NCI-H187 treated with DMSO at 0.1 percent for 48 hours (cell line): ENCODE results near the gene ZNF195.
A peak's percentile ranks its signal among the peaks of the same experiment; 100 is the strongest.
"Not testable (repeated sequence)": the region's sequence is repeated elsewhere in the genome, so short reads cannot be mapped to it uniquely, and the experiment has no call there.

ENCODE experiments used
- DNase-seq: peaks from one replicate; lab custom pipeline; 2025; lab: John Stamatoyannopoulos, UW

Gene ZNF195

DNA sequence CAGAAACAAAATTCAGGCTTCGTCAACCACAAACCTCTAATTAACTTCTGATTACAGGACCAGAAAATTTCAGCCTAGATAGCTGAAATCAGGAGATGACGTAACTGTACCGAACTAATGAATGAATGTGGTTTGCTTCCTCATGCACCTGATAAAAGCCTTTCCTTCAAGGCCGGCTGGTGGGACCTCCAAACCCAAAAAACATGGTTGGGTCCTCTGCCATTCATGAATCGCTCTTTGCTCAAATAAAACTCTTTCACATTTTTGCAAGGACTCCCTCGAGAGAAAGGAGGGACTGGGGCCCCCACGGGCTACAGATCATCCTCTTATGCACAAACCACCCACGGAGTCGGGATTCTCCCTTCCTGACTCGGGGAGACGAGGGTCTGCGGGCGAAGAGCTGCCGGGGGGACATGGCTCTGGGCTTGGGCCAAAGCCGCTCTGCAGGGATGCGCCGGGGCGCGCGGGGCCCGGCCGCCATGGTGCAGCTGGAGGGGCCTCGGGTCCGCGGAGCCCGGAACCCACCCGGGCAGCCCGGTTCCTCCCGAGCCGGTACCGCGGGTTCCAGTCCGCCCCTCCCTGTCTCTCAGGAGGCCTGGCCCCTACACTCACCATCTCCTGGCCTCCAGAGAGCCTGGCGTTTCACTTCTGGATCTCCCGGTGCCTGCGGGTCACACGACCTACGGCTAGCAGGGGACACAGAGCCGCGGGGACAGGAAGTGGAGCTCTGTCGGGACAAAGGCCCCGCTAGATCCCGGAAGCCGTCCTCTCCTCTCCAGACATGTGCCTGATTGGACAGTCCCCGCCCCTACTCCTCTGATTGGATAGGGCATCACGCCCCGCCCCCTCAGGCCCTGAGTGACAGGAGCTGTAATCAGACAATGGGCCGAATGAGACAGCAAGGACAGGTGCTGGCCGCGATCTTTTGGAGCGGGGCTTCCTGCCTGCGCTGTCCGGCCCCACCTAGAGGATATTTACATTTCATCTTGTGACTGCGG is at the start of gene ZNF195:
ZNF195 (minus strand) TSS at position 721 of the 998 bp plus-strand sequence; CDS start at position 615, 106 bp downstream.
- peak; percentile 97 for DNase-seq

DNA sequence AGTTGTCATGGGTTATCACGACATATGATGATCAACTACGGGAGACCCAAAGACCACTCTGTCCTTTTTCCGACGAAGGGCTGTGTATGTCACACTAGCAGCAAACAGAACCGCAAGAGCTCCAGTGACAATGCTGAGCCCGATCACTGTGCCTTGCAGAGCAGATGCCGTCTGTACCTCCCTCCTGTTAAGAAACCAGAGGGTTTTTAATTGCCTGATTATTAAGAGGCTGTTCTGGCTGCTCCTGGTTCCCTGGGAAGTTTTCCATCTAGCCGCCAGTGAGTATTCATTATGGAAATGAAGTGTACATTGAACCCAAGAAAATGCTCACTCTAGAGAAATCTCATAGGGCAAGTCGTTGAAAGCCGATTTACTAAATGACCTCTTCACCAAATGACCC is 49.1 kb upstream of the ZNF195 start:
- DNase-seq: not testable (repeated sequence)

DNA sequence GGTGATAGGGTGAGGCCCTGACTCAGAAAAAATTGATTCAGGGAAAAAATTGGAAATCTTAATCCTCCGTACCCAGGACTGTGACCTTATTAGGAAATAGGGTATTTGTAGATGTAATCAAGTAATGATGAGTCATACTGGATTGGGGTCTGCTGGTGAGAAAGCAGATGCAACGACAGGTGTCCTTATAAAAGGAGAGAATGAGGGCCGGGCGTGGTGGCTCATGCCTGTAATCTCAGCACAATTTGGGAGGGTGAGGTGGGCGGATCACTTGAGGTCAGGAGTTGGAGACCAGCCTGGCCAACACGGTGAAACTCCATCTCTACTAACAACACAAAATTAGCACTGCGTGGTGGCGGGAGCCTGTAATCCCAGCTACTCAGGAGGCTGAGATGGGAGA is 47.6 kb upstream of the ZNF195 start:
- not testable (repeated sequence) for DNase-seq

DNA sequence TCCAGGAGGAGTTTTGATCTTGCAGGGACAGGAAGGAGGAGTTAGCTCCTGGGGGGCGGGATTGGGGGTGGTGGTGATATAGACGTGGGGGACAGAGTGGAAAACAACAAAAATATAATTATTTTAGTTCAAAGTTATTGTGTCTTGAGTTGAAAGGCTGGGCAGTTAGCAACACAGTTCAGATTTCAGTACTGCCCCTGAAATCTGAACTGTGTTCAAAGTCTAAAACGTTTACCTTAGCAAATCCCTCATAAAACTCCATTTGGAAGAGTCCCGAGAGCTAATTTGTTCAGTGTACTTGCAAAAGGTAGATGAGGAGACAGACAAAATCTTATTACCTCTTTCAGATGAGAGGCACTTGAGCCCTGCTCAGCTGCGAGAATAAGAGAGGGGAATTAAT is 45.0 kb upstream of the ZNF195 start:
- DNase-seq: not testable (repeated sequence)

DNA sequence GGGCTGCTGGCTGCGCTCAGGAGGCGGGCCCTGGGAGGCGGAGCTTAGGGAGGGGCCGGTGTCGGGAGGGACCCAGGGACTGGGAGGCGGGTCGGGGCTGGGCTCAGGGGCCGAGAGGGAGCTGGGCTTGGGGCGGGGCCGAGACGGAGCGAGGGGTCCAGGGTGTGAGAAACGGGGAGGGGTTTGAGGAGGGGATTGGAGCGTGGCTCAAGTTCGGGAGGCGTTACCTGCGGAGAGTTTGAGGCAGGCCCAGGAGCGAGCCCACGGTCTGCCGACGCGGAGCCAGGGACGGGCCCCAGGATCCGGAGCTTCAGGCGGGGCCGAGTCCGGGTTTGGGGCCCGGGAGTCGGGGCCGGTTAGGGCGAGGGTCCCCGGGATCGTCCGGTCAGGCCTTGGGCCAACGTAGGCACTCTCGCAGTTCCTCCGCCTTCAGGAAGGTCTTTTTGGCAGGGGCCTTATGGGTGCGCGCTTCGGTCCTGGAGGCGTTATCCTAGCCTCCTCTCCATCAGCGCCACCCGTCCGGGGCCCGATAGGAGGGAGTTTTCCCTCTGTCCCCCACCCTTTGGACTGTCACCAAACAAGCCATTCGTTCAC is 44.3 kb upstream of the ZNF195 start:
- not testable (repeated sequence) for DNase-seq

DNA sequence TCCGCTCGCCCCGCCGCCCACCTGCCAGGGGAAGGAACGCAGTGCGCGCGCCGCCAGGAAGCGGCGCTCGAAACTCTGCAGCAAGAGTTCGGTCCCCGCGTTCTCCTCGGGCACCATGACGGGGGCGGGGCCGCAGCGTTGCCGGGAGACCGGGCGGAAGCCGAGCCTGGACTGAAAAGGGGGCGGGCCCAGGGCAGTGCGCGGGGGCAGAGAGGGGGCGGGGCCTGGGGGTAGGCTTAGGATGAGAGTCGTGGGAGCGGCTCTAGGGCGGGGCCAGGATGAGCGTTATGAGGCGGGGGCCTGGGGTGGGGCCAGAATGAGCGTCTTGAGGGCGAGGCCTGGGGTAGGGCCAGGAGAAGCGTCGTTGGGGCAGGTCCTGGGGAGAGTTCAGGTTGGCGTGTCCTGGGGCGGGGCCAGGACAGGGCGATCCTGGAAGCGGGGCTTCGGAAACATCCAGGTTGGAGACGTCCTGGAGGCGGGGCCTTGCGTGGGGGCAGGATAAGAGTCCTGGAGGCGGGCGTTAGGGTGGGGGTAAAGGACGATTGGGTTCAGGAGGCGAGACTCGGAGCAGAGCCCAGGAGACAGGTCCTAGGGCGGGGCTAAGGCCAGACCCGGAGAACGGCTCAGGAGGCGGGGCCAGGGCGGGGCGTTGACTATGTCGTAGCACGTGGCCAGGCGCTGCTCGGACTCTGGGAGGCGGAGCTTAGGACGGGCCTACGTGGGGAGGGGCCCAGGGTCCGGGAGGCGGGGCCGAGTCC is 43.6 kb upstream of the ZNF195 start:
- peak; percentile 98 for DNase-seq

DNA sequence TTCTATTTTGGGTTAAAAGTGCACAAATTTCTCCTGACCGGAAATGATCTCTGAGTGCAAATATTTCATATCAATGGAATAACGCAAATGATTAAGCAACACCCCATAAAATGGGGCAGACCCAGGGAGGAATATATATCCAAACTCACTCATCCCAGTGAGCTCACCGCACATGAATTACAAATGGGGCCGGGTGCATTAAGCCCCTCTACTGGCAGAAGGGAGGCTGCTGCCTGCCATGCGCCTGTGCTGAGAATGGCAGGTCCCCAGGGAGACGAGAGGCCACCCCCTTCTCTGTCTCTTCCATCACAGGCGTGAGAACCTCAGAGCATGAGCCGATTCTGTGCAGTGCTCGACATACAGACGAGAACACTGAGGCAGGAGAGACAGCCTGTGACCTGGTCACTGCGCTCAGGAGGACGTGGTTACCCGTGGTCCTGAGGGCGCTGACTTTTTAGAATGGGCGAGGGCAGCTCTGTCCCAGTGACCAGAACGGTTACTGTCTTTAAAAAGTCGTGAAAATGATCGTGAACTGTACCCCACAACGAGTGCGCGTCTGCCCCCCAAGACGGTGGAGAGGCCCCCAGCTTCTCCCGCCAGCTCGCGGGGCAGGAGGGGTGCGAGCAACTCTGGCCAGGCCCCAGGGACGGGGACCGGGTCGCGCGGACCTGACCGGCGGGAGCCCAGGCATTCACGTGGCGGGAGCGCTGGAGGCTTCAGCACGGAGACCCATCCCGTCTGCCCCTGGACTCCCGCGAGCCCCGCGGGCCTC is 42.8 kb upstream of the ZNF195 start:
- DNase-seq: not testable (repeated sequence)

DNA sequence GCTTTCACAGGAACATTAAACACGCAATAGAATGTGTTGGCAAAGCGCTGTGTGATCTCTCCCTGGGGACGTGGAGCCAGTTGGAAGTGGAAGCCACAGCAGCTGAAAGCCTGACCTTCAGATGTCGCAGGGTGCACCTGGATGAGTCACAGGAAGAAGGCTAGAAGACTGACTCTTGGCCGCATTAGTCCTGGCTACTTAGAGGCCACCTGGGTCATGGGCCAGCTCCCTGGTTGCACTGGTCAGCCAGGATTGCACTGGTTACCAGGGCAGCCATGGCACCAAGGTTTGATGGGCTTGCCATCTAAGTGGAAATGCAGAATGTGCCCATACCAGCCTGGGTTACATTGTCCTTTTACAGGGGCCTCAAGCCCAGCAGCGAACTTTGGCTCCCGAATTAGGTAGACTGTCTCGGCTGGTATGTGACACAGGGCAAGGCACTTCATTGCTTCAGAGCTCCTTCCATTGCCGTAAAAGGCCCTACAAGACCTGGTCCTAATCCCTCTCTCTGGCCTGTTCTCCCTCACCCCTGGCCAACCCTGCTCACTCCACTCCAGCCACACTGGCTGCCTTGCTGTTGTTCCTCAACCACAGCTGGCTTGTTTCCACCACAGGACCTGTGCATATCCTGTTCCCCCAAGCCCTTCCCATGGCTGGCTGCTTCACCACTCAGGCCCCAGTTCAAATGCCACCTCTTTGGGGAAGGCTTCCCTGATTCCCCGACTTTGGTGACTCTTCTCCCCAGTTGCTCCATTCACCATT is 41.5 kb upstream of the ZNF195 start:
- not testable (repeated sequence) for DNase-seq

DNA sequence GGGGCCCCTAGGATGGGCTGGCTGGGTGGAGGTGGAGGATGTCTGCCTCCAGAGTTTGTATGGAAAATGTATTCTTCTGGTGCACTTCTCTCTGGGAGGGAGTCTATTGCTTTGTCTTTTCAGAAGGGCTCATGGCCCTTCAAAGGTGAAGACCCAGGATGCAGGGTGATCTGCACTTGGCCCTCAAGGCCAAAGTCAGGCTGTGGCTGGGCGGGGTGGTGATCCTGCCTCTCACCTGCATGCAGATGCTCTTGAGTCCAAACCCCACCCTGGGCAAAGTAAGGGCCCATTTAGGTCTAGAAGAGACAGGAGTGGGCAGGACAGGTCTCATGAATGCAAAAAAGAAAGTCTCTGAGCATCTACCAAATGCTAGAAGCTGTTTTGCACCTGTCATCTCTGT is 40.5 kb upstream of the ZNF195 start:
- DNase-seq: not testable (repeated sequence)

DNA sequence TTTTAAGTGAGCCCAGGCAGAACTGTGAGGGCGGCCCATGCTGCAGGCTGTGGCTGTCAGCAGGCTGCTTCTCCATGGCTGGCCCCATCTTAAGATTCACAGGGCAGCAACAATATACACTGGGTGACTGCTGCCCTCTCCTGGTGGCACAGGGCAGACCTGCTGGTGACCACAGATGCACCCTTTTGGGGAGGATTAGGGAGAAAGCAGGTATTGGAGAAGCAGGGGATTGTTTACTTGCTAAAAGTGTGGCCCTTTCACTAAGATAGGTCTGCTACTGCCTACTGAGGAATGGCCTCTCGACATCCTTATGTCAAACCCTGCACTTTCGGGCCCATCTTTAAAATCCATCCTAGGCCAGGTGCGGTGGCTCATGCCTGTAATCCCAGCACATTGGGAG is 38.1 kb upstream of the ZNF195 start:
- DNase-seq: not testable (repeated sequence)

DNA sequence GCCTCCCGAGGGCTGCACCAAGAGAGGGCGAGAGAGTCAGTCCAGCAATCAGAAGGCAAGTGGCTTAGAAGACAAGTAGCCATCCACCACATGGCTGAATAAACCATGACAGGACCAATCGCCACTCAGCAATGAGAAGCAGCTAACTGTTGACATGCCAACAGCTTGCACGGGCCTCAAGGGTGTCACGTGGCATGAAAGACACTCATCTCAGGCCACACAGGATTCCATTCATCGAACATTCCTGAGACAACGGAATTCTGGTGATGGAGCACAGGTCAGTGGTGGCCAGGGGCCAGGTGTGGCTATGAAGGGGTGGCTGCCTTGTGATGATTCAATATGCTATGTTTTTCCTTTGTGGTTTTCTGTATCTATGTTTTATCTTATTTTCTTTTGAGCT is 36.4 kb upstream of the ZNF195 start:
- DNase-seq: not testable (repeated sequence)

DNA sequence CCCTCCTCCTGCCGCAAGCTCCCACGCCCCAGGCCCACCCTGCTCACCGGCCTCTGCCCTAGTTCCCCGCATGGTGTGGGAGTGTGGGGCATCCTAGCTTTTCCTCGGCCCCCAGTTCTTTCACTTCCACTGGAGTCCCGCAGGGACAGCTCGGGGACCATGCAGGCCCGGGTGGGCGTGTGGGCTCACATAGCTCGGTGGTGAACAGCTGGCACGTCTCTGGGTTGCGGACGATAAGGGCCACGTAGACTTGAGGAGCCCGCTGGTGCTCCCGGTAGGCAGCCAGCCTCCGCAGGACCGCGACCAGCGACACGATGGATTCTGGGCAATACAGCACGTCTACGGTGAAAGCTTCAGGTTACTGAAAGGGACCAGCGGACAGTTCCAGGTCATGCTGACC is 34.7 kb upstream of the ZNF195 start:
- DNase-seq: not testable (repeated sequence)

DNA sequence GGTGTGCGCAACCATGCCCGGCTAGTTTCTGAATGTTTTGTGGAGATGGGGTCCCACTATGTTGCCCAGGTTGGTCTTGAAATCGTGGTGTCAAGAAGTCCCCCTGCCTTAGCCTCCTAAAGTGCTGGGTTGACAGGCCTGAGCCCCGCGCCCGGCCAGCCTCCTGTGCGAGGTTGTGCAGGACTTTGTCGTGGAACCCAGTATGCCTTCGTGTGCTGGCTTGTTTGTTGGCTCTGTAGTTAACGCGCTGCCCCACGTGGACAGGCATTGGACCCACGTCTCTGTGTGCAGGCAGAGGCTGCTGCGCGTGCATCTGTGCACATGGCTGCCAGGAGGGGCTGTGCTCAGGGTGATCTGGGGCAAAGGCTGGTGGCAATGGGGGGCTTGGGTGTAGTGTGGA is 33.9 kb upstream of the ZNF195 start:
- DNase-seq: no peak

DNA sequence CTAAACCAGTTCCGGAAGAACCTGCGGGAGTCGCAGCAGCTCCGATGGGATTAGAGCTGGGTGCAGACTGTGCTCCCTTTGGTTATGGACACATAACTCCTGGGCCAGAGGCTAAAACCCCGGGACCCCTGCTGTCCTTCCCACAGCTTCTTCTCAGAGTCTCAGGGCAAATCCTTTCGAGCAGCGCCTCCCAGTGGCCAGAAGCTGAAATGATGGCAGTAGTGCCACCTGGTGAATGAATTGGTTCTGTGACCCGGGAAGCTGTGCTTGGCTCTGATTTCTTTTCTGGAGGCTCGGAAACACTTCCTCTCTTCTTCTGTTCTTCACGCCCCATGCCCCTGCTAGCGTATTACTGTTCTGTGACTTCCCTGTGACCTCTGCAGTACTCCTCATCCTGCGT is 29.8 kb upstream of the ZNF195 start:
- DNase-seq: not testable (repeated sequence)

DNA sequence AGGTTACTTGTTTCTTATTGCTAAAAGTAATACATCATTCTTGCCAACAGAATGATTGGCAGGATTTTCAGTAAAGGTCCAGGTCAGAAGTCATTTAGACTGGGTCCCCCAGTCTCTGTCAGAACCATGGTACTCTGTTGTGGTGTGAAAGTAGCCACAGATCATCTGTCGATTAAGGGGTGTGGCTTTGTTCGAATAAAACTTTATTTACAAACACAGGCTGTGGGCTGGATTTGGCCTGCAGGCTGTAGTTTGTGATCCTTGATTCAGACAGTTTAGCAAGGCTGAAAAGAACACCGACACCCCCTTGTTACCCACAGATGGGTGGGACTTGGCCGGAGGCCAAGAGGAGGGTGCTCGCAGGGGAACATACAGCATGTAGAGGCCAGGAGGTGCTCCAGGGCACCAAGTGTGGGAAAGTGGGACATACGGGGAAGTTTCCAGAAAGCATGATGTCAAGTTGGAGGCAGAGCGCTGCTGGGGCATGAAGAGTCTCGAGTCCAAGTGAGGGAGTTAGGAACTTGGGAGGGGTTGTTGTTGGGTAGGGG is 29.2 kb upstream of the ZNF195 start:
- not testable (repeated sequence) for DNase-seq

DNA sequence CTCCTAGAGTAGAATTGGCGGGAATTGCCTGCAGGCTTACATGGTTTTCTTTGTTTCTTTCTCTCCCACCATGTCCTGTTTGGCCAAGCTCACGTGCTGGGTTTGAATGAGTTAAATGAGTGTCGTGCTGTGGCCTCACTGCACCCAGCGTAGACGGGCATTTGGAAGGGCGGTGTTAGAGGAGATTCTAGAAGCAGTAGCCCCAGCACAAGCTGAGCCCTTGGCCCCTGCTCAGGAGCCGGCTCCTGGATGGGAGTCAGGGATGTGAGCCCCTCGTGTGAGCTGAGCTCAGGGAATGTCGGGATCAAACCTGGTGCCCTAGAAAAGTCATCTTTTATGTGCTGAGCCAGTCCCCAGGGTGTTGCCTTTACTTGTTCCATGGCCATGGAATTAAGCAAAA is 28.0 kb upstream of the ZNF195 start:
- not testable (repeated sequence) for DNase-seq

DNA sequence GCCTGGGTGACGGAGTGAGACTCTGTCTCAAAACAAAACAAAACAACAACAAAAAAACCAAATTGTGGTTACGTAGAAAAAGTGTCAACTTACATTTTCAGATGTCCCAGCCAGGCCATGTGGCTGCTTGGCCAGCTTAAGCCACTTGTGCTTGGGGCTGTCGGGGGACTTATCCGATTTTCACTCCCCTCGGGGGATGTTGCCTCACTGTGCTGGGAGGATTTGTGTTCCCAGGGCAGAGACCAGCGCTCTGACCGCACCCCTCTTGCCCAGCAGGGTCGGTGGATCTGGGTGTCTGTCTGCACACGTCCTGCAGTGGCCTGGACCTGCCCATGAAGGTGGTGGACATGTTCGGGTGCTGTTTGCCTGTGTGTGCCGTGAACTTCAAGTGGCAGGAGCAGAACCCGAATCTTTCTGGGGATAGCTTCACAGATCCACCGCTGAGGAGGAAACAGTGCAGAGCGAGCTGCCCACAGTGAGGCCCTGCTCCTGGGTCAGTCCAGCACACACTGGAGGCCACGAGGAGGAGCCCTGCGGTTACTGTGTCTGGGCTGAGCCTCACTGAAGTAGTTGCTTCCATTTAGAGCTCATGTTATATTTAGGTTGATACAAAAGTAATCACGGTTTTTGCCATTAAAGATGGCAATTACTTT is 27.4 kb upstream of the ZNF195 start:
- not testable (repeated sequence) for DNase-seq

DNA sequence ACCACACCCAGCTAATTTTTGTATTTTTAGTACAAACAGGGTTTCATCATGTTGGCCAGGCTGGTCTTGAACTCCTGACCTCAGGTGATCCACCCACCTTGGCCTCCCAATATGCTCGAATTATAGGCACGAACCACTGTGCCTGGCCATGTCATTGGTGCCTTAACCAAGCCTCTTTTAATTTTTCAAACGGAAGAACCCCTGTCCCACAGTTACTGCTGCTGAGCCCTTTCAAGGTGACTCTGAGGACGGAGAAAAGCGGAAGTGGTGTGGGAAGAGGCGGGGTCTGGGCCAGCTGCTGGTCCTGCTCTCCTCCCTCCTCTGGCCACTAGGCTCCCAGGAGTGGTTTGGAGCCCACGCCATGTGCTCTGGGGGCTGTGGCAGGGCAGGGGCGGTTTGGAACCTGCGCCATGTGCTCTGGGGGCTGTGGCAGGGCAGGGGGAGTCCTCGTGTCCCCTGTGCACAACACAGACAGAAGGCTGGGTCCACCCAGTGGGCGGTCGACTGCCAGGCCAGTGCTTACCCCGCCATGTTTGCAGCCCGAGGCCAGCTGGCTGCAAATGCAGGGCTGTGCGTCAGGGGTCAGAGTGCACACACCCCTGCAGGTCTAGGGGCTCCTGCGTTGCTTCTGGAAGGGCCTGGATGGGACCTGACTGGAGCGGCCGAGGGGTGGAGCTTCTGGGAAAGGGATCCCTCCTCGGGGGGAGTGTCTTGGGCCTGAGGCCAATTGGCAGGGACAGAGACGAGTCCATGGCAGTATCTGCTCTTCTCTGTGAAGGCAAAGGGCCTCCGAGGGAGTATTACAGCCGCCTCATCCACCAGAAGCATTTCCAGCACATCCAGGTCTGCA is 25.4 kb upstream of the ZNF195 start:
- DNase-seq: not testable (repeated sequence)

DNA sequence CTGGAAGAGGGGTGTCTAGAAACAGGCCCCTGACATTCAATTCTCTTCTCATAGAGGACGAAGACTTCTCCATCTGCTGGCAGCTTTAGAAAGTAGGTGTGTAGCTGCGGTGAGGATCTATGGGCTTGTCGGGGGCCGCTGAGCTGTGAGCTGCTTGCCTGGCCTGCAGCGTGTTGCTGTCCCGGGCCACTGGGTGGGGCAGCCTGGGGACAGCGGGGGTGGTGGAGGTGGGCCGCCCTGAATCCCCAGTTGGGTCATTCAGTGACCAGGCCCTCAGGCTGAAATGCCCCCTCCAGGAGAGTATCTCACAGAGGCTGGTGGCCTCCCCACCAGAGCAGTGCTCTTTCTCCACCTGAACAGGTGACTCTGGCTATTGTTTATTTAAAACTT is 23.9 kb upstream of the ZNF195 start:
- not testable (repeated sequence) for DNase-seq
